ENCODE data around the gene FOCAD.

Gene FOCAD

DNA sequence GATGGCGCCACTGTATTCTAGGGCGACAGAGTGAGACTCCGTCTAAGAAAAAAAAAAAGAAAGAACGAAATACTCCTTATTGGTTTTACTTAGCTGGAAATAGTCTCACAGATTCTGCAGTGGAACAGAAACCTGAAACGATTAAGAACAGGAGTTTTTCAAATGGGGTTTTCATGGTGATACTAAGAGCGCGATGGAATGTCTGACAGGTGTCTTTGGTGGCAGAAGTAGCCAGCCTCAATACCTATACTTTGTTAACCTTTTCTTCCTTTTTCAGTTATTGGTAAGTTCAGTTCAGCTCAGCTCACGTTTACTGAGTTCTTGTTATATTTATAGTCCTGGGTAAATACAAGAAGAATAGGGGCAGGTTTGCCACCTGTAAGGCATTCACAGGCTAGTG, 123.9 kb downstream of the FOCAD start:
- DNase-seq: no peak
- H3K36me3 Mint-ChIP-seq (ENCODE audit: low read depth): peaks cover 9% of the 10 kb centered on the region
- H3K4me1 Mint-ChIP-seq: peaks cover 21% of the 10 kb centered on the region
- no peak overlapping the region for H3K27ac Mint-ChIP-seq
- no peaks in the 10 kb centered on the region for H3K9me3 Mint-ChIP-seq
- TF ChIP-seq, protein P1, sequence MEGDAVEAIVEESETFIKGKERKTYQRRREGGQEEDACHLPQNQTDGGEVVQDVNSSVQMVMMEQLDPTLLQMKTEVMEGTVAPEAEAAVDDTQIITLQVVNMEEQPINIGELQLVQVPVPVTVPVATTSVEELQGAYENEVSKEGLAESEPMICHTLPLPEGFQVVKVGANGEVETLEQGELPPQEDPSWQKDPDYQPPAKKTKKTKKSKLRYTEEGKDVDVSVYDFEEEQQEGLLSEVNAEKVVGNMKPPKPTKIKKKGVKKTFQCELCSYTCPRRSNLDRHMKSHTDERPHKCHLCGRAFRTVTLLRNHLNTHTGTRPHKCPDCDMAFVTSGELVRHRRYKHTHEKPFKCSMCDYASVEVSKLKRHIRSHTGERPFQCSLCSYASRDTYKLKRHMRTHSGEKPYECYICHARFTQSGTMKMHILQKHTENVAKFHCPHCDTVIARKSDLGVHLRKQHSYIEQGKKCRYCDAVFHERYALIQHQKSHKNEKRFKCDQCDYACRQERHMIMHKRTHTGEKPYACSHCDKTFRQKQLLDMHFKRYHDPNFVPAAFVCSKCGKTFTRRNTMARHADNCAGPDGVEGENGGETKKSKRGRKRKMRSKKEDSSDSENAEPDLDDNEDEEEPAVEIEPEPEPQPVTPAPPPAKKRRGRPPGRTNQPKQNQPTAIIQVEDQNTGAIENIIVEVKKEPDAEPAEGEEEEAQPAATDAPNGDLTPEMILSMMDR (IDR thresholded peaks at IDR 0.05): no peak
- no peak overlapping the region for H3K4me3 Mint-ChIP-seq
- no peaks in the 10 kb centered on the region for H3K27me3 Mint-ChIP-seq (ENCODE audit: low read depth, poor library complexity)

DNA sequence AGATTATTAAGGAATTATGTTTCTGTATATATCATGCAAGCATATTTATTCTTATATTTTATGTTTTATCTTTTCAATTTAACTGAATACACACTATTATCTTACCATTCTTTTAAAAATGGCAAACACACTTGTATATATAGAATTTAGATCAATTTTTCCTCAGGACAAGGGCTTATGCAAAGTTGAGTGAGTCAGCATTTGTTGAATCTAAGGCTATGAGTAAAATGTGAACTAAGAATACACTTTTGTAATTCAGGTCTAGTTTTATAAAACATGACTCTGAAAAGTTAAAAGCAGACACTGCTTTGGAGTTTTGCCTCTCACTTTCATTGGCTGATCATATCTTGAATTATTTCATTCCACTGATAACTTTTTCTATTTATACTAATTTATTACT, 127.8 kb downstream of the FOCAD start:
- Mint-ChIP-seq H3K27me3 (ENCODE audit: low read depth, poor library complexity) (no peaks in the 10 kb centered on the region), H3K4me3 (no peak overlapping the region), H3K9me3 (no peaks in the 10 kb centered on the region), H3K4me1 (no peaks in the 10 kb centered on the region), H3K27ac (no peak overlapping the region), H3K36me3 (ENCODE audit: low read depth) (peaks cover 21% of the 10 kb centered on the region)
- TF ChIP-seq, protein P1 (IDR thresholded peaks at IDR 0.05): no peak
- DNase-seq: no peak

DNA sequence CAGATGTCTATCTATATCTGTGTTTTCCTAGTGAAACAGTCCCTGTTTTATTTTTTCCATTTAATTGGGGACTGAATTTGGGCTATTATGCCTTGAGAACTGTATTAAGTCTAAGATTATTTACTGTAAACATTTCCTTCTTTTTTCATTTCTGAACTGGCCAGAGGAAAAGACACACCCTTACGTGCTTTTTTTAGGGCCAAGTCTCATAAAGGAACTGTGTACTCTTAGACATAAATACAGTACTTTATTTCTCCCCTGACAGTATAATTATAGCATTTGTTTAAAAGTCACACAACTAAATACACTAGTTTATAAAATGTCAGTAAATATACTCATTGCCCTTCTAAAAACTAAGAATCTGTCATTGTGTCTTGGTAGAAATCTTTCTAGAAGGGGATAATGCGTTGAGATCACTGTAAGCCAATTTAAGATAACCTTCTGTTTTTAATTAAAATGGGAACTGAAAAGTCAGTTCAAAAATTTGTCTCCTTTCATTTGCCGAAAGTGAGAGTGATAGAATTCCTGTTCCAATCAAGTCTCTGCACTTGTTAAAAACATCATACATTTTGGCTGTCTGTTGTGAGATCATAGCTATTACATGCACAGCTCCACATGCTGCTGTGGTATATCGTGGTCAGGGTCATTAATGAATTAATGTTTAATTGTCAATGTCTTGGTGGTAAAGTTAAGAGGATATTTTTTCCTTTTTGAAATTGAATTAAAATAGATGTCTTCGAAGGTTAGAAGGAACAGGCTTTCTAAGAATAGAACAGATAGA, 132.1 kb downstream of the FOCAD start:
- no peak for DNase-seq
- Mint-ChIP-seq H3K4me3 (no peak overlapping the region), H3K36me3 (ENCODE audit: low read depth) (peaks cover 45% of the 10 kb centered on the region), H3K4me1 (no peaks in the 10 kb centered on the region), H3K27me3 (ENCODE audit: low read depth, poor library complexity) (no peaks in the 10 kb centered on the region), H3K9me3 (peaks cover 4% of the 10 kb centered on the region), H3K27ac (no peak overlapping the region)
- TF ChIP-seq, protein P1 (IDR thresholded peaks at IDR 0.05): no peak

DNA sequence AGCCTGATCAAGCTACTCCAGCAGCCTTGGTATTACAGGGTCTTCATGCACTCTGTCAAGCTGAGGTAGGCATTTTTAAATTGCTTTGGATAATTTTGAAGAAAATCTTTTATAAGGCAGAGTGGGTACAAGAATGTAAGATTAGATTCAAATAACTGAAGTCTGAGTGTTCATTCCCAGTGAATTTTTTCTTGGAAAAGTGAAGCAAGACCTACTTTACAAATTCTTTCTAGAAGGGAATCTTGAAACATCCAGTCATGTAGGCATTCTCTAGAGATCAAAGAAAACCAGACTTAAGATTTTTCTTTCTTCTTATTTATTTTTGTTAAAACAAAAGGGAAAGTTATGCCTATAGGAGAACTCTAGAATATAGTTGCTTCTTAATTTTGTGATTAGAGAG, 139.0 kb downstream of the FOCAD start:
- DNase-seq: no peak
- Mint-ChIP-seq H3K27me3 (ENCODE audit: low read depth, poor library complexity) (no peaks in the 10 kb centered on the region), H3K4me1 (no peaks in the 10 kb centered on the region), H3K27ac (no peak overlapping the region), H3K9me3 (peaks cover 4% of the 10 kb centered on the region), H3K4me3 (no peak overlapping the region), H3K36me3 (ENCODE audit: low read depth) (peaks cover 61% of the 10 kb centered on the region)
- TF ChIP-seq, protein P1 (IDR thresholded peaks at IDR 0.05): no peak

DNA sequence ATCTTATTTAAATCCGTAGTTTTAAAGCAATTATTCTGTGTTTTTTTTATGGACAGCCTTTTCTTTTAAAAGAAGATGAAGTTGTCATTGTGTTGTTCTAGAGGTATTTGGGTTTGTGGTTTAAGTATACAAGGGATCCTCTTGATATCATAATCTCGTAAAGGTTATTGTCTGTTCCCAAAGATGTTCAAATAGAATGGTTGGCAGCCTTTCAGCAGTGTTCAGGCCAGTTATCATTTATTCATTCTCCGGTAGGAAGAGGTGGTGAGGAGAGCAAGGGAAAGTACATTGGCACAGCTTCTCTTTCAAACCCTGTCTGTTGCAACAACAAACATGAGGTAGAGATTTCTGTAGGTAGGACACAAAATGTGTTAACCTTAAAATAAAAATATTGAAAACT, 147.0 kb downstream of the FOCAD start:
- Mint-ChIP-seq H3K27ac (no peak overlapping the region), H3K4me3 (no peak overlapping the region), H3K4me1 (peaks cover 11% of the 10 kb centered on the region), H3K27me3 (ENCODE audit: low read depth, poor library complexity) (no peaks in the 10 kb centered on the region), H3K9me3 (no peaks in the 10 kb centered on the region), H3K36me3 (ENCODE audit: low read depth) (peaks cover 56% of the 10 kb centered on the region)
- TF ChIP-seq, protein P1 (IDR thresholded peaks at IDR 0.05): no peak
- no peak for DNase-seq

DNA sequence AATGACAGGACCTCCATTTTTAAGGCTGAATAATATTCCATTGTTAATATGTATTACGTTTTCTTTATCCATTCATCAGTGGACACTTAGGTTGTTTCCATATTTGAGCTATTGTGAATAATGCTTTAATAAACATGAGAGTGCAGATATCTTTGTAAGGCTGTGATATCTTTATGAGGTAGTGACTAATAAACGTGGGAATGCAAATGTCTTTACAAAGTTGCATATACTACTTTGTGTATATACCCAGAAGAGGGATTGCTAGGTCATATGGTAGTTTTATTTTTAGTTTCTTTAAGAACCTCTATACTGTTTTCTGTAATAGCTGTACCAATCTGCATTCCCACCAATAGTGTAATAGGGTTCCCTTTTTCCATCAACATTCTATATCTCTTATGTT, 148.7 kb downstream of the FOCAD start:
- TF ChIP-seq, protein P1 (IDR thresholded peaks at IDR 0.05): no peak
- Mint-ChIP-seq H3K4me1 (peaks cover 28% of the 10 kb centered on the region), H3K27me3 (ENCODE audit: low read depth, poor library complexity) (no peaks in the 10 kb centered on the region), H3K36me3 (ENCODE audit: low read depth) (peaks cover 40% of the 10 kb centered on the region), H3K4me3 (no peak overlapping the region), H3K9me3 (no peaks in the 10 kb centered on the region), H3K27ac (no peak overlapping the region)
- DNase-seq: no peak

All from nephron progenitor cell (in vitro differentiated cells).